Cardiac fibroblast (primary cell): ENCODE data around the gene CLCN3.
"Not testable (repeated sequence)": the region's sequence is repeated elsewhere in the genome, so short reads cannot be mapped to it uniquely, and the experiment has no call there.

Source experiments
- DNase-seq, 2 donors: peaks; one replicate each; pipeline versions ENCODE4 v3.0.0 to v3.0.0-alpha.2; 2010; ENCODE audit warnings: low read depth in 2 of 2
- H3K4me3 ChIP-seq, 2 donors: replicated peaks in 1 of 2; 1 replicate in 1 of 2; 2 replicates in 1 of 2; pipeline ENCODE4 v1.5.1; 2011; ENCODE audit warnings: low read depth in 2 of 2, low read length in 2 of 2, mild to moderate bottlenecking in 2 of 2, moderate library complexity in 1 of 2
- CTCF ChIP-seq: IDR thresholded peaks from one replicate; pipeline ENCODE4 v1.5.1; 2011; ENCODE audit warnings: low read depth, mild to moderate bottlenecking, low read length, inconsistent platforms

The CLCN3 gene

GRCh38 chr4:169618286-169618685, 2.1 kb upstream of the CLCN3 start:
- no peak overlapping the region for H3K4me3 ChIP-seq
- peak in 1 of 2 donors; percentile 51 for DNase-seq
- no peak for TF ChIP-seq CTCF

- H3K4me3 ChIP-seq = peak overlapping the region in 1 of 2 donors; percentile 88
- TF ChIP-seq CTCF = no peak
- no peak for DNase-seq
Observed at GRCh38 chr4:169618986-169619385, 1.4 kb upstream of the CLCN3 start.

- TF ChIP-seq CTCF = peak; percentile 61
- H3K4me3 ChIP-seq = peak overlapping the region; percentile 72 to 88
- peak; percentile 65 to 69 for DNase-seq
Observed at GRCh38 chr4:169619518-169619957, 840 bp upstream of the CLCN3 start.

GRCh38 chr4:169620880-169621248, 486 bp downstream of the CLCN3 start:
- DNase-seq = peak; percentile 31 to 44
- no peak for TF ChIP-seq CTCF
- H3K4me3 ChIP-seq = peak overlapping the region; percentile 72 to 88

- H3K4me3 ChIP-seq = peak overlapping the region; percentile 72 to 88
- no peak for TF ChIP-seq CTCF
- DNase-seq = peak; percentile 61 to 64
Observed at GRCh38 chr4:169621731-169622492, 1.5 kb downstream of the CLCN3 start.

GRCh38 chr4:169622566-169622965, 2.2 kb downstream of the CLCN3 start:
- H3K4me3 ChIP-seq = peak overlapping the region in 1 of 2 donors; percentile 88
- DNase-seq = peak in 1 of 2 donors; percentile 8
- no peak for TF ChIP-seq CTCF

- not testable (repeated sequence) for H3K4me3 ChIP-seq, DNase-seq
Observed at GRCh38 chr4:169624012-169624411, 3.6 kb downstream of the CLCN3 start.
